ENCODE data around the gene CTAGE1.
"Not testable (repeated sequence)": the region's sequence is repeated elsewhere in the genome, so short reads cannot be mapped to it uniquely, and the experiment has no call there.

CTAGE1 gene

DNA sequence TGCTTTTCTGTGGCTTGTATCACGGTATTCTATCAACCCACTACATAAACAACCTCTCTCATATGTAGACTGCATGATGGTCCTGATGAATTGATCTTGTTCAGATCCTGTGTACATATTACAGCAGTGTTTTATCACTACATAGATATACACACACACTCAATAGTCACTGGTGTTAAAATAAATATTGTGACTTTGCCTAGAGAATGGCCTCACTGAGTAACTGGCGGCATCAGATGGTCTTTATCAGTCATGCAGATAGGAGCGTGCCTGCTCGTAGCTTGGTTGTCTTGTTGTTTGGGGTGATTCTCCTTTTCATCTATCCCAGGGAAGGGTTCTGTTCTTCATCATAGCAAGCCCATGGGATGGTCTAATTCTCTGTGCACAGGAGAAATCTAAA, 18.4 kb upstream of the CTAGE1 start:
- DNase-seq (ENCODE audit: low read depth, low spot score): no peak

DNA sequence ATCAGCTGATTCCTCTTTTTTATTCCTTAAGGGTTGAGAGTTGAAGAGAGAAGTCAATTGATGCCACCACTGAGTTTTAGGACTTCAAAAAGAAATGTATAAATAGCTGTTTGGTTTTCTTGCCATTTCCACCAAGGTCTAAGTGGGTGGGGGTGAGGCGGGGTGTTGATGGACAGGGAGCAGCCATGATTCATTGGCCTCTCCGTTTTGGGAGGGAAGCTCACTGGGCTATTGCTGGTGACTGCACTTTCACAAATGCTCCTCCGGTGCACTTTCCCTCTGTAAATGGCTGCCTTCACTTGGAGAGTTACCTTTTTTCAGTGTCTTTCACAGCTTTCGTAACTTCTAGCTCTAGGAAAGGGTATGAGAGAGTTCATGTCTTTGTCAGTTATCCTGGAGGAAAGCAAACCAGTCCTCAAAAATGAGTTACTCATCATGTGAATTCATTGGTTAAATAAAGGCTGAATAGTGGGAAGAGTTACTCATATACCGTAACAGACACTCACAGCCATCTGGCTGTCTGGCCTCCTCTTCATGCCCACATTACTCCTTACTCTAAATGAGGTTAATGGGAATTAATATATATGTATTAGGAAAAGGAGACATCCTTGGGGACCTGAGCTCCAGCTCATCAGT, 17.4 kb upstream of the CTAGE1 start:
- DNase-seq (ENCODE audit: low read depth, low spot score): no peak

DNA sequence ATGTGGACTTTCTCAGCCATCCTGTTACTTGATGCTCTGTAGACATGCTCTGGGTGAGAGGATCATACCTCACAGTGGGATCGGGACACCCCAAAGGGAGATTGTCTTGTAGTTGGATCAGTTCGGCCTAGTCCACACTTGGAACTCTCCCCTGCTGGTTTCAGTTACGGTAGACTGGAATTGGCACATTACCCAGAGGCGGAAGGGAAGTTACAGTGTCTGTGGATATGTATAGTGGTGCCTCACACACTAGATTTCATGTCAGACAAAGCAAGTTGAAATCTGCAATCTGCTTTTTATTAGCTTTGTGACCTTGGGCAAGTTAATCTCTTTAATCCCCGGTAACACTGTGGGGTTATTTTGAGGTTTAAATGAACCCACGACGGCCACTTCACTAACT, 16.2 kb upstream of the CTAGE1 start:
- DNase-seq (ENCODE audit: low read depth, low spot score): no peak

DNA sequence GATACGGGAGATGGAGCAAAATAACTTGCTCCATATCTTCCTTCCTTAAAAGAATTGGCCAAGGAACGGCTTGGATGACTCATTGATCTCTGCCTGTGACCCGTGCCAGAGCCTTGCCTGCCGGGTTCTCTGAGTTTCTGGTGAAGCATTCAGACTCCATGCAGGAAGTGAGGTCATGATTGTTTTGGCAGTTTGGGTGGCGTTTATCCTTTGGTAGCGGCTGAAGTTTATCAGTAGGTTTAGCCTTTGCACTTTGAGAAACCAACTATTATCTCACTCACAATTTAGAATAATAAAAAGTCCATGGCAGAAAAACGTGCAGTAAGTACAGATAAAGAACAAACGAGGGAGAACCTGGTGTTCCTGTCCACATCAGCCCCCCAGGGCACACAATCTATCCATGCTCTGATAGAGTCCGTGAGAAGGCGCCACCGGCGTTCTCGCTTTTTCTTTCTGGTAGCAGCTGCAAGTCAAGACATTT, 15.0 kb upstream of the CTAGE1 start:
- no peak for DNase-seq (ENCODE audit: low read depth, low spot score)

DNA sequence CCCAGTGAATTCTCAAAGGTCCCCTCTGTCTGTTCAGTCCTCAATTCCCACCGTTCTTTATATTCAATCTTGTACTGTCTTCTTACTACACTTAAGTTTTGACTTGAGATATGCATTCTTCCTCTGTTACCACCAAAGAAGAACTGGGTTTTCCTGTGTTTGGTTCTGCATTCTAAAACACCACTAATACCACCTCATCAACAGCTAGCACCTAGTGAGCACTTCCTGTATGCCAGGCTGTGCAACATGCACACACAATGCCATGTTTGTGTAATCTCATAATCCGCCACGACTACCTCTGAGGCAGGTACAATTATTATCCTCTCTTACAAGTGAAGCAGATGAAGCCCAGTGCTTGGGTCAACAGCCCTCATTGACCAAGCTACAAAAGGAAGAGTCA, 11.8 kb upstream of the CTAGE1 start:
- no peak for DNase-seq (ENCODE audit: low read depth, low spot score)

DNA sequence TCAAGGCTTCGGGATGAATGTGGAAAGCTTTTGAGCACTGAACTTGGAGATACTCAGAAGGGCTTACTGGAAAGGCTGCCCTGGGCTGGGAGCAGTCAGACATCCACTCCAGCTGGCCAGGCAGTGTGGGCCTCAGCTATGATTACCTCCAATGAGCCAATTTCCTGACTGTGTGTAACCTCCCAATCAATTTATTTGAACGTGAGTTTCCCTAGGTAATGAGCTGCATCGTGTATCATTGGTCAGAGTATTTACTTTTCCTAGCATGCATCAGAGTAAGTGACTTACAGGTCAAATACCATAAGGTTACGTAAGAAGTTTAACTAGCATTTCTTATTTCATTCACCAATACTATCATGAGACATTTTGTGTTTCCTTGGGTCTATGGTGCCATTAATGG, 11.0 kb upstream of the CTAGE1 start:
- no peak for DNase-seq (ENCODE audit: low read depth, low spot score)

DNA sequence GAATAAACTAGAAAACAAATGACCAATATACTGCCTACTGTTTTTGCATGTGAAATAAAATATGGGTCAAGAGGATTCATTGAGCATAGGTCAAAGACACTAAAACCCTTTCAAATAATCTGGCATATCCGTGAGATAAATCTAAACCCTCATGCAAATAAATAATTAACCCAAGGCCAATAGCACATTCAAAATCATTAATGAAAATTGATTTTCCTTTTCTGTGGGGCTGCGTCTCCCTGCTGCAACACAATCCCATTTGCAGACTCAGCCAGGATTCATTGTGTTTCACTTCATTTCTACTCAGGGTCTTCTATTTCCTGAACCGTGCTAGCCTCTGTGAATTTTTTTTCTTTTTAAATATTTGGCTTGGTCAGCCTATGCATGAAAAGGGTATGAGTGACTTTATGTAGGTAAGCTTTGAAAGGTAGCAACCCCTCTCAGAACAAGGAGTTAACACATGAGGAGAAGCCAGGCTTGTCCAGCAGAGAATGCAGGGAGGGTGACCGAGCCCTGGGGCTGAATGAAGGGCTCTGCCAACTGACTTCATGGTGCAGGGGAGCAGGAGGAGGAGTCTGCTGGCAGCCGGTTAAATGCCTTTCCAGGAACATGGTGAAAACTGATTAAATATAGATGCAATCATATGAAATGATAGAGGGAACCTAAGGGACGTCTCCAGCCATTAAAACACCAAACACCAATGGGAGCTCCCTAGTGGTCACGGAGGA, 10.3 kb upstream of the CTAGE1 start:
- DNase-seq (ENCODE audit: low read depth, low spot score): no peak

DNA sequence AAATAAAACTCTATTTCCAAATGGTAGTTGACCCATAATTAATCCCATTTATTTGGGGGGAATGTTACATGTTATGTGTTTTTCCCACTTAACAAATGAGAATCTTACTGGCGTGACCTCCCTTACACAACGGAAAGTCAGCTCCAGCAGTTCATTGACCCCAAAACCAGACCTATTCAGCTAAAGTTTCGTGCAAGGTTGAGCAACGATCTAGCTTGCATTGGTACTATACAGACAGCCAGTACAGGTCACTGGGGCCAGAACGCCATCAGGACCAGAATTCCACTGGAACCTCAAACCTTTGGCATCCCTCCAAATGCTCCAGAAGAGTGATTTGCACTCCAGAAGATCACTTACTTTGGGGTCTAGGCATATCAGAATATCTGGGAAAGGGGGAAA, 6.8 kb upstream of the CTAGE1 start:
- DNase-seq (ENCODE audit: low read depth, low spot score): no peak

DNA sequence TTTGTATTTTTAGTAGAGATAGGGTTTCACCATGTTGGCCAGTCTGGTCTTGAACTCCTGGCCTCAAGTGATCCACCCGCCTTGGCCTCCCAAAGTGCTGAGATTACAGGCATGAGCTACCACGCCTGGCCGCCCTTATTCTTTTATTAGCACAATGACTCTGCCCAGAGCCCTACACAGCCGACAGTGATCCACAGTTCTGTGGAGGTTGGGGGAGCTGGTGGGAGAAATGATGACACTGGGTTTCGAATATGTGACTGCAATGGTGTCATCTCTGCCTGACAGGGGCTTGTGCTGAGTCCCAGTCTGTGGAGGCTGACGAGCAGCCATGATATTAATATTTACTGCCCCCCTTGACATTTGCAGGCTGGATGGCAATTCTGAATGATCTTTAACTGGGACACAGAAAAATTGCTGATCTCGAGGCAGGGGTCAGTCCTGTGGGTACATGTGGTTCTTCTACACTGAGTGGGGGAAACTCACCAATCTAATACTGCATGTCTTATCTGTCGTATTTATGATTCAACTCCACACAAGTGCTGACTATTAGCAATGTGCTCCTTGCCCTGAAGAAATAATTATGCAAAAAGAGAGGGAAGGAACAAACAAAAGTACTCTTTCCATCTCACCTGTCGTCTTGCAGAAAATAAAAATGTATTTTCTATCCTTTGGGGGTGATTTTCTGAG, 6.3 kb upstream of the CTAGE1 start:
- no peak for DNase-seq (ENCODE audit: low read depth, low spot score)

DNA sequence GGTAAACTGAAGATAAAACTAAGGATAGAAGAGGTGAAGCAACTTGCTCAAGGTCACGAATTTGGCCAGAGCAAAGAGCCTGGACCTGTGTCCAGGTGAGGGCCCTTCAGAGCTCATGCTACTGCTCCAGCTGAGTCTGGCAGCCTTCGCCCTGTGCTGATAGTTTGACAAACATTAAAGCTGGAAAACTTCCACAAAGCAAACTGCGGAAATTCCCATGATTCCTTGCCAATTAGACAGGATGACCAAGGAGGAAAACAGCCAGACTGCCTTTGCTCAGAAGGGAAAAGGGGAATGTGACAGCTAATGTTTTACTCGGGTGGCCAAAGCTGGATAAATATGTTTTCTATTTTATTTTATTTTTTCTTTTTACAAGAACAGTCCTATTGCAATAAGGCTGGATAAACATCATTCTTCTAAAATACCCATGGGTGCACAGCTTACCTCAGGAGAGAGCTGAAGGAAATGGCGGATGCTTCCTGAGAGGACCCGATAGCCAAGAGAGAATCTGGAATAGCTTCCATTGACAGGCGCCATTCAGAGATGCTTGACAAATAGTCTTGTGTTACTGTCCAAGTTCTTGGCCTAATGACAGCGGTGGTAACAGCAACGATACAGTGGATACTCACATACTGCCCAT, 5.3 kb upstream of the CTAGE1 start:
- no peak for DNase-seq (ENCODE audit: low read depth, low spot score)

DNA sequence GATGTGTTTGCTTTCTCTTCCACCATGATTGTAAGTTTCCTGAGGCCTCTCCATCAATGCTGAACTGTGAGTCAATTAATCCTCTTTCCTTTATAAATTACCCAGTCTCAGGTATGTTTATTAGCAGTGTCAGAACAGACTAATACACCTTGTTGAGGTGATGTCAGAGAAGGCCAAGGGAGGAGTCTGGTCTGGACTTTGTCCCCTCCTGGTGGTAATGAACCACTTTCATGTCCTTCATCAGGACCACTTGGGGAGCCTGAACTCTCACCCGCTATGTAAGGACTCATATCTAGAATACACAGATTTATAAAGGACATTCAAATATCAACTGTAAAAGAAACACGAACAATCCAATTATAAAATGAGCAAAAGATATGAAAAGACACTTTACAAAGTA, 2.9 kb upstream of the CTAGE1 start:
- no peak for DNase-seq (ENCODE audit: low read depth, low spot score)

DNA sequence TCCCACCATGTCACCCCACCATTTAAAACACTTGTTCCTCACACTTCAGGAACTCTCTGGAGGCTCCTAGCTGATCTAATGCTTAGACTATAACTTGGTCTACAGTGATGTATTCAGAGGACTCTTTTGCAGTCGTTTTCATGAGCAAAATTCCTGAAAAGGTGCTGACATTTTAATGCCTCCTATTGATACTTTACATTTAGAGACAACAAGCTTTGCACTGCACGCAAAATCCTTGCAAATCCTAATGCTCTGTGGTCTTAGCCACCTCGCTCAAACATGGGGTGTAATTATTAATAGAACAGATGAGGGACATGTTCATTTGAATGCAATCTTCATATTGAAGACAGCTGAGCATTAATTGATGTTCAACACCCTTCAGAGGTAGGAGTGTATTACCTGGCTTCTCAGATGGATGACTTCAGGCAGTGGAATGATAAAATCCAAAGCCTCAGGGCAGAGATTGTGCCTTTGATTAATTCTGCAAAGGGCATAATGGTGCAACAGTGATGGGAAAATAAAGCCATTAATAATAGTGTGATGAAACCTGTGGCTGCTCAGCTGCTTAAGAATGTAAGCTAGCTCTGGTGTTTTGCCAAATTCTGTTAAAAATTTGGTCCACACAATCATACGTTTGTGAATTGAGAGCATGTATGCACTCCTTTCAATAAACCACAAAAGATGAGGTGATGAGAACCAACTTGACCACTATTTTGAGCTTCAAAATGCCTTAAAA, 5.4 kb downstream of the CTAGE1 start:
- no peak for DNase-seq (ENCODE audit: low read depth, low spot score)

DNA sequence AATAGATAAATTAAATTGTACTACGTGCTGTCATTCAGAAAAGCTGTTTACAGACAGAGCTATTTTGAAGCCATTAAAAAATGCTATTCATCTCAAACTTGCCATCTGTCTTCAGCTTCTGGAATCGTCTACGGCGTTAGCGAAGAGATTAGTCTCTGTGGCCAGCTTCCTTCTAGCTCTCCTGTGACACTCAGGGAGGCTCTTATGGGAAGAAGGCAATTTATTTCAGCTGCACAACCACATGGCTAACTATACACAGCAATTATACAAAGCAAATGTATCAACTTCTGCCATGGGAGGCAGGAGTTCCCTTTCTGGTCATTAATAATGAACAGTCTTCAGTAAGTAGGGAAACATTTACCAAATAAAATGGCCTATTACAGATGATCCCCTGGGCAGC, 6.3 kb downstream of the CTAGE1 start:
- no peak for DNase-seq (ENCODE audit: low read depth, low spot score)

DNA sequence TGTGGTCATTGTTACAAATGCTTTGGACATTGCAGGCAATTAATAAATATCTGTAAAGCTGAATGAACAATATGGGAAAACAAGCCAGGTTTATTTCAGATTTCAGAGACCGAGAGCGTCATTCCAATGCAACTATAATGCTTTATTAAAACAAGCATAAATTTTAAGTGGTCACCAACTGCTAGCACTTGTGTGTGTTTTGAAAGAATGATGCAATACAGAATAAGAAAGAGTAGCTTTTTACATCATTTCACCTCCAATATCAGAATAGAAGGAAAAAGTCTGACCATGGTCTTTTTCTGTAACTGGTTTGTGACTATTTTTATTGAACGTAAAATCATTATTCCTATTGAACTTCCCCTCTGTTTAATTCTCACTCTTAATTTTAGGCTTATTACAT, 7.6 kb downstream of the CTAGE1 start:
- DNase-seq (ENCODE audit: low read depth, low spot score): no peak

DNA sequence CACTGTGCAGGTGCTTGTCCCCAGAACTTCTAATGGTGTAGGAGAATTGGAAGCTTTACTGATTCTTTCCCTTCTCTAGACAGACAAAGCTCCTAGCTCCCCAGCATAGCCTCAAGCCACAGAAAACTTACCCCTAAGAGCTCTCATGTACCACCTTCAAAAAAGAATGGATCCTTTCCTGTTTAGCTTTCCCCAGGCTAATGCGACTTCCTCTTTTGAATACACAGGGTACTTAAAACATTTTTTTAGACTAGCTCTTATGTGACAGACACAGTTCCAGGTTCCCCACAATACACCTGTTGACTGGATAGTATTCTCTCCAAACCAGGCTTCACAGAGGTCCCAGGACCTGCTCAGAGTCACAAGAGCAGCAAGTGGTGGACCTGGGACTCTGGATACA, 8.3 kb downstream of the CTAGE1 start:
- DNase-seq (ENCODE audit: low read depth, low spot score): no peak

DNA sequence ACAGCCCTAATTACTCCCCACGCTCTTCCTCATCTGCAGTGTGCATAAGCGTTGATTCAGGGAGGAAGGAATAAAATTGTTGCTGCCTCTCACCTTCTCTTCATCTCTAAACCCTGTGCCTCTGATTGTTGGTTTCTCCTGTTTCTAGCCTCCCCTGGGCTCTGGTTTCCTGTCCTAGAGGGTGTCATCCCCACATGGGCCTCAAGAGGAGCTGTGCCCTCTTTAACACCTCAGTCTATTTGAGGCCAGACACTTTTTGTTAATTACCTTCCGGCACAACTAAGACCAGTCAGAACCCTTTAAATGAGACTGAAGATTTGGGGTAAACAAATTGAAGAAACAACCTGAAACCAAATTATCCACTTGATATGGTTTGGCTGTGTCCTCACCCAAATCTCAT, 9.7 kb downstream of the CTAGE1 start:
- no peak for DNase-seq (ENCODE audit: low read depth, low spot score)

DNA sequence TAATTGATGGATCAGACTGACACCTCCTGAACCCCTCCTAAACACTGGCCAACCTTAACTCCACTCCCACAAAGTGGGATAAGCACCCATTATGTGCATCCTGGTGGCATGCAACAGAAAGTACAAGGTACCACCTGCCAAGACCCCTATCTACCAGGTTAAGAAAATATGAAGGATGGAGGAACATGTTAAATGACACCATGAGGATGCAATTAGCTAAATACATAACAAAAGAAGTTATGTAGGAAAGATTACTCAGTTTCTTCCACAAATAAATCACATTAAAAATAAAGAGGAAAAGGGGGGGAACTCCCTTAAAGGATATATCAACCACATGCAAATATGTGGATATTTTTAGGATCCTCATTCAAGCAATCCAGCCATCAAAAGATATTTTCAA, 12.6 kb downstream of the CTAGE1 start:
- no peak for DNase-seq (ENCODE audit: low read depth, low spot score)

DNA sequence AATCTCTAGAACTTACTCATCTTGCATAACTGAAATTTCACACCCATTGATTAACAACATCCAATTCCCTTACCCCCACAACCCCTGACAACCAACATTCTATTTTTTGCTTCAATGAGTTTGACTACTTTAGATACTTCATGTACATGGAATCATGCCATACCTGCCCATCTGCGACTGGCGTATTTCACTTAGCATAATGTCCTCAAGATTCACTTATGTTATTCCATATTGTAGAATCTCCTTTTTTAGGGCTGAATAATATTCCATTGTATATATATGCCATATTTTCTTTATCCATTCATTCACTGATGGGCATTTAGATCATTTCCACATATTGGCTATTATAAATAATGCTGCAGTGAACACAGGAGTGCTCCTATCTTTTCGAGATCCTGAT, 13.8 kb downstream of the CTAGE1 start:
- DNase-seq (ENCODE audit: low read depth, low spot score): no peak

DNA sequence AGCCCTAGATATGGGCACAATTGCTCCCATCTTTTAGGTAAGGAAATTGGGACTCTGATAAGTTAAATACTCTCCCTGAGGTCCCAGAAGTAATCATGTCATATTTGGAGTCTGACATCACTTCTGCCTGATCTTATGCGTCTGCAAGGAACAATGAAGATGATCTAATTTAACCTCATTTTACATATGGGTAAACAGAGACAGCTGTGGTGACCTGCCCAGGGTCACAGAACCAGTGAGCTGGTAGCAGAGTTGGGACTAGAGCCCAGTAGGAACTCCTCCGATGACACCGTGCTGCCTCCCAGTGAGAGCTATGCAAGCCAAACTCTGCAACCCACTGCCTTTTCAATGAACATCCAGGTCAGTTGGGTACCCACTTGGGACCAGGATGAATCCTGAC, 17.8 kb downstream of the CTAGE1 start:
- no peak for DNase-seq (ENCODE audit: low read depth, low spot score)

DNA sequence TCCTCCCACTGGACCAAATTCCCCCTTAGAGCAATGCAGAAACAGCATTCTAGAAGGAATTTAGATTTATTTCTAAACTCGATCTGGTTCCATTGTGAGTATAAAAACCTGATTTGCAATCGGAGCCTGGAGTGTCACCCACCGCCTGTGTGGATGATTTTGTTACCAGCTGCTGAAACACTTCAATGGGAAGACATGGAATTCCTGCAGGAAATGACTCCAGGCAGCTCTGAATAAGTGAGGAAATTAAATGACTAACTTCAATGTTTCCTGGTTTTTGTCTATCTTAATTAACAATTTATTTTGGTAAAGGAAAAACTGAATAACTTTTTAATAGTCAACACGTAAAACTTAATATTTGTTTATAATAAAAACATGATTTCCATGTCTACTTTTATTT, 19.3 kb downstream of the CTAGE1 start:
- no peak for DNase-seq (ENCODE audit: low read depth, low spot score)

DNA sequence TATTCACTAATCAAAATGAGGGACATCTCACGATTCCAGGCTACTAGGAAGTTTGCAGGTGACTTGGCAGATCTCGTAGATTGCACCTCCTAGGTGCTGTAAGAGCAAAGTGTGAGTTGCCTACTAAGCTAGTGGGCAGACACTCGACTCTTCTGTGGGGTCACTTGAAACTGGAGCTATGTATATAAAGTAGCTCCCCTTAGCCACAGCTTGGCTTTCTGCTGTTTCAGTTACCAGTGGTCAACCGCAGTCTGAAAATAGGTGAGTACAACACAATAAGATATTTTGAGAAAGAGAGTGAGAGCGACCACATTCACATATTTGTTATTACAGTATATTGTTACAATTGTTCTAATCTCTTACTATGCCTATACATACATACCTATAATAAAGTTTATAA, 23.3 kb downstream of the CTAGE1 start:
- DNase-seq (ENCODE audit: low read depth, low spot score): no peak

DNA sequence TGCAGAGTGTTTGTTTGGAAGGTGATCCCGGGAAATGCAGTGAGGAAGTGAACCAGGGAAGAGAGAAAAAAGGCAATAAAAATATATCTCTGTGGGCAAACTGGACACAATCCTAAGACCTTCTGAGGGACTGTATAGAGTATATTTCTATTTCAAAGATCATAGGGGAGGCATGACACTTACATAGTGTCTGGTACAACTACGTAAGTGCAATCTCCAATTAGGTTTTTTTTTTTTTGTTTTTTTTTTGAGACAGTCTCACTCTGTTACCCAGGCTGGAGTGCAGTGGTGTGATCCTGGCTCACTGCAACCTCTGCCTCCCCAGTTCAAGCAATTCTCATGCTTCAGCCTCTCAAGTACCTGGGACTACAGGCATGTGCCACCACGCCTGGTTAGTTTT, 24.6 kb downstream of the CTAGE1 start:
- DNase-seq (ENCODE audit: low read depth, low spot score): not testable (repeated sequence)

Data from activated naive CD8-positive, alpha-beta T cell treated with anti-CD3 and anti-CD28 coated beads, Interleukin-2, amount 50 U/mL, for 16 hours (primary cell).